Stimulated activated CD4-positive, alpha-beta T cell treated with anti-CD3 and anti-CD28 coated beads, Interleukin-15, amount 100 ng/mL, for 48 hours (primary cell): ENCODE measurements around the gene ZNF732.
"Not testable (repeated sequence)": the region's sequence is repeated elsewhere in the genome, so short reads cannot be mapped to it uniquely, and the experiment has no call there.

Source experiments
- DNase-seq, 2 donors: peaks; one replicate each; pipeline ENCODE4 v3.0.0-alpha.2; 2020; ENCODE audit warnings: low read depth in 2 of 2

Gene ZNF732

GRCh38 chr4:304969-305680 is at the start of gene ZNF732:
ZNF732 (minus strand) TSS chr4:305474; CDS start chr4:305310, 164 bp downstream.
- no peak for DNase-seq

- DNase-seq, result no peak
Measured at GRCh38 chr4:340011-340410, 34.7 kb upstream of the ZNF732 start.

- no peak for DNase-seq
Measured at GRCh38 chr4:338759-339097, 33.5 kb upstream of the ZNF732 start.

GRCh38 chr4:337932-338758 is 32.9 kb upstream of the ZNF732 start:
- peak; percentile 38 to 41 for DNase-seq

- DNase-seq, result peak; percentile 86 to 88
Measured at GRCh38 chr4:337143-337931, 32.1 kb upstream of the ZNF732 start, which contains the start of gene ZNF141. ZNF141 (plus strand) TSS chr4:337814; CDS start chr4:337984, 170 bp downstream.

GRCh38 chr4:336893-337142 is 31.5 kb upstream of the ZNF732 start:
- no peak for DNase-seq

- DNase-seq, result no peak
Measured at GRCh38 chr4:336099-336892, 31.0 kb upstream of the ZNF732 start.

- no peak for DNase-seq
Measured at GRCh38 chr4:335515-335914, 30.2 kb upstream of the ZNF732 start.

GRCh38 chr4:328729-329128 is 23.5 kb upstream of the ZNF732 start:
- no peak for DNase-seq

GRCh38 chr4:314296-314903 is 9.1 kb upstream of the ZNF732 start:
- DNase-seq, result no peak

- no peak for DNase-seq
Measured at GRCh38 chr4:309807-310206, 4.5 kb upstream of the ZNF732 start.

GRCh38 chr4:306551-306961 is 1.3 kb upstream of the ZNF732 start:
- no peak for DNase-seq

GRCh38 chr4:304516-304915 is 758 bp downstream of the ZNF732 start:
- not testable (repeated sequence) for DNase-seq

GRCh38 chr4:302381-302780 is 2.9 kb downstream of the ZNF732 start:
- DNase-seq, result no peak

GRCh38 chr4:294732-295131 is 10.5 kb downstream of the ZNF732 start:
- DNase-seq, result no peak

- DNase-seq, result no peak
Measured at GRCh38 chr4:288891-289290, 16.4 kb downstream of the ZNF732 start.

GRCh38 chr4:273309-274017 is 31.8 kb downstream of the ZNF732 start:
- DNase-seq, result no peak

- DNase-seq, result no peak
Measured at GRCh38 chr4:271492-272103, 33.7 kb downstream of the ZNF732 start.

GRCh38 chr4:259240-259639 is 46.0 kb downstream of the ZNF732 start:
- not testable (repeated sequence) for DNase-seq

GRCh38 chr4:256492-256891 is 48.8 kb downstream of the ZNF732 start:
- no peak for DNase-seq
